HCT116 (cell line): ENCODE measurements around the gene ELF3. TPM values are rescaled to one million over a fixed set of nuclear protein-coding genes. Genes with fewer than 3 reads are reported as not detected.
A peak's percentile ranks its signal among the peaks of the same experiment; 100 is the strongest.

ENCODE experiments used
- ATAC-seq: fragments of 200-7000 bp; cut with Tn5 transposase; 2 replicates; pipeline ENCODE4 v1.9.1; 2020; ENCODE audit warnings: mild to moderate bottlenecking, moderate library complexity
- BruUV-seq: library from RNA; stranded (reverse); fragments of 400-500 nt; replicated peaks from 2 replicates; lab custom pipeline; 2021; lab: Mats Ljungman, UMichigan
- CTCF ChIA-PET: fragments of 300-600 bp; sonication (Branson Sonifier 250); formaldehyde crosslinking; loops from one replicate; lab custom pipeline; 2021; ENCODE audit warnings: antibody characterized with exemption; lab: Charles Lee
- POLR2A ChIA-PET: fragments of 300-600, 350-600 bp; sonication (Branson Sonifier 250); formaldehyde crosslinking; loops from one replicate; lab custom pipeline; 2021; ENCODE audit warnings: antibody characterized with exemption; lab: Charles Lee
- RAD21 ChIA-PET, 2 experiments: fragments of 300-600 bp; sonication (Branson Sonifier 250); formaldehyde crosslinking; loops; one replicate each; lab custom pipeline; 2023; ENCODE audit warnings: low total read pairs in 2 of 2; ENCODE audit not compliant: uncharacterized antibody in 2 of 2, unreplicated experiment in 2 of 2, low non-redundant PET in 1 of 2; lab: Charles Lee
- DNase-seq: peaks from one replicate; pipeline ENCODE4 v3.0.0-alpha.2; 2010; ENCODE audit warnings: low read depth, low spot score
- H2AFZ ChIP-seq: fragments of 200-600 bp; shearing (Covaris generic), sonication (generic); 2 replicates; pipeline ENCODE4 v1.6.1; 2017; ENCODE audit warnings: low read depth, mixed run types, mixed read lengths, antibody characterized with exemption, low read length; ENCODE audit not compliant: poor library complexity, severe bottlenecking
- H3K27ac ChIP-seq: 2 replicates; pipeline ENCODE4 v1.5.1; 2012; ENCODE audit warnings: low read depth, low read length
- H3K27me3 ChIP-seq: fragments of 200-600 bp; sonication (generic); 2 replicates; pipeline ENCODE4 v1.6.1; 2016; ENCODE audit warnings: mixed run types, low read length, mixed read lengths; ENCODE audit not compliant: insufficient read depth
- H3K36me3 ChIP-seq, 2 experiments: fragments of 200-500 bp in 1 of 2; fragments of 200-600 bp in 1 of 2; sonication (Bioruptor generic) in 1 of 2; sonication (generic) in 1 of 2; 2 replicates each; pipeline versions ENCODE4 v1.5.1 to v1.6.1; 2014 to 2016; ENCODE audit warnings: low read length in 2 of 2, inconsistent platforms in 1 of 2, mixed read lengths in 1 of 2, mixed run types in 1 of 2; ENCODE audit not compliant: insufficient read depth in 2 of 2, control insufficient read depth in 1 of 2
- H3K4me1 ChIP-seq, 2 experiments: fragments of 200-600 bp in 1 of 2; sonication (generic) in 1 of 2; 2 replicates each; pipeline versions ENCODE4 v1.5.1 to v1.6.1; 2012 to 2017; ENCODE audit warnings: low read length in 2 of 2, inconsistent platforms in 1 of 2, mild to moderate bottlenecking in 1 of 2, mixed read lengths in 1 of 2, mixed run types in 1 of 2, moderate library complexity in 1 of 2; ENCODE audit not compliant: insufficient read depth in 2 of 2, control insufficient read depth in 1 of 2
- H3K4me2 ChIP-seq: fragments of 200-600 bp; sonication (generic); 2 replicates; pipeline ENCODE4 v1.6.1; 2017; ENCODE audit warnings: mixed run types, low read length, mixed read lengths
- H3K4me3 ChIP-seq, 2 experiments: fragments of 200-600 bp in 1 of 2; sonication (generic) in 1 of 2; replicated peaks in 1 of 2; 2 replicates each; pipeline ENCODE4 v1.5.1; 2011 to 2016; ENCODE audit warnings: low read length in 2 of 2, control low read depth in 1 of 2, low read depth in 1 of 2, mild to moderate bottlenecking in 1 of 2, mixed read lengths in 1 of 2, mixed run types in 1 of 2
- H3K79me2 ChIP-seq: fragments of 200-600 bp; sonication (generic); 2 replicates; pipeline ENCODE4 v1.6.1; 2017; ENCODE audit warnings: mild to moderate bottlenecking, mixed run types, low read length, moderate library complexity, mixed read lengths; ENCODE audit not compliant: insufficient read depth
- H3K9ac ChIP-seq: fragments of 200-600 bp; sonication (generic); 2 replicates; pipeline ENCODE4 v1.6.1; 2016; ENCODE audit warnings: low read length, mixed read lengths
- H3K9me2 ChIP-seq: fragments of 200-600 bp; sonication (generic), shearing (Covaris generic); 2 replicates; pipeline ENCODE4 v1.6.1; 2017; ENCODE audit warnings: mixed run types, mild to moderate bottlenecking, moderate library complexity; ENCODE audit not compliant: insufficient read depth
- H3K9me3 ChIP-seq, 2 experiments: fragments of 200-500 bp in 1 of 2; fragments of 200-600 bp in 1 of 2; sonication (Bioruptor generic) in 1 of 2; sonication (generic) in 1 of 2; 2 replicates each; pipeline ENCODE4 v1.6.1; 2014 to 2017; ENCODE audit warnings: low read length in 2 of 2, mixed read lengths in 2 of 2, inconsistent platforms in 1 of 2, low read depth in 1 of 2, mild to moderate bottlenecking in 1 of 2, mixed run types in 1 of 2, moderate library complexity in 1 of 2; ENCODE audit not compliant: control insufficient read depth in 1 of 2, insufficient read depth in 1 of 2
- H4K20me1 ChIP-seq: fragments of 200-600 bp; sonication (generic), shearing (Covaris generic); 2 replicates; pipeline ENCODE4 v1.6.1; 2017; ENCODE audit warnings: mixed run types, mild to moderate bottlenecking, moderate library complexity; ENCODE audit not compliant: insufficient read depth
- ELF1 ChIP-seq: IDR thresholded peaks from 2 replicates; pipeline ENCODE4 v1.6.1; 2012; ENCODE audit warnings: low read depth, borderline replicate concordance
- FOSL1 ChIP-seq: IDR thresholded peaks from 2 replicates; pipeline ENCODE4 v1.6.1; 2012; ENCODE audit warnings: low read depth
- JUND ChIP-seq: IDR thresholded peaks from 2 replicates; pipeline ENCODE4 v1.6.1; 2012
- POLR2AphosphoS5 ChIP-seq: IDR thresholded peaks from 2 replicates; pipeline ENCODE4 v1.6.1; 2011; ENCODE audit warnings: mild to moderate bottlenecking, low read depth, low read length, moderate library complexity
- SP1 ChIP-seq: IDR thresholded peaks from 2 replicates; pipeline ENCODE4 v1.6.1; 2012; ENCODE audit warnings: low read depth
- YY1 ChIP-seq: IDR thresholded peaks from 2 replicates; pipeline ENCODE4 v1.6.1; 2011; ENCODE audit warnings: low read length, low read depth, moderate library complexity, mild to moderate bottlenecking; ENCODE audit not compliant: insufficient replicate concordance; ENCODE audit errors: extremely low read depth
- ZFX ChIP-seq: fragments of 450-650 bp; IDR thresholded peaks from 2 replicates; pipeline ENCODE4 v1.6.1; 2017
- ZNF274 ChIP-seq: fragments of 200-500 bp; sonication (Bioruptor generic); IDR thresholded peaks from 2 replicates; pipeline ENCODE4 v1.6.1; 2014; ENCODE audit warnings: mild to moderate bottlenecking, low read depth, low read length, inconsistent platforms
- intact Hi-C: fragments of 100-400 bp; cut with micrococcal nuclease; formaldehyde crosslinking; loops from 2 replicates; pipeline ENCODE4 v1.10.0; 2022
- total RNA-seq: library from RNA; stranded (reverse); gene quantifications from one replicate; pipeline ENCODE4 v1.2.1, GENCODE V29; 2021; ENCODE audit not compliant: unreplicated experiment
- TF ChIP-seq, protein P1 (sequence below): IDR thresholded peaks from 2 replicates; pipeline ENCODE4 v1.6.1; 2012; ENCODE audit warnings: low read depth
- TF ChIP-seq, protein P2 (sequence below): IDR thresholded peaks from 2 replicates; pipeline ENCODE4 v1.6.1; 2012

The ELF3 gene
- total RNA-seq, 1 experiment from 2014 or later = 200 TPM

DNA sequence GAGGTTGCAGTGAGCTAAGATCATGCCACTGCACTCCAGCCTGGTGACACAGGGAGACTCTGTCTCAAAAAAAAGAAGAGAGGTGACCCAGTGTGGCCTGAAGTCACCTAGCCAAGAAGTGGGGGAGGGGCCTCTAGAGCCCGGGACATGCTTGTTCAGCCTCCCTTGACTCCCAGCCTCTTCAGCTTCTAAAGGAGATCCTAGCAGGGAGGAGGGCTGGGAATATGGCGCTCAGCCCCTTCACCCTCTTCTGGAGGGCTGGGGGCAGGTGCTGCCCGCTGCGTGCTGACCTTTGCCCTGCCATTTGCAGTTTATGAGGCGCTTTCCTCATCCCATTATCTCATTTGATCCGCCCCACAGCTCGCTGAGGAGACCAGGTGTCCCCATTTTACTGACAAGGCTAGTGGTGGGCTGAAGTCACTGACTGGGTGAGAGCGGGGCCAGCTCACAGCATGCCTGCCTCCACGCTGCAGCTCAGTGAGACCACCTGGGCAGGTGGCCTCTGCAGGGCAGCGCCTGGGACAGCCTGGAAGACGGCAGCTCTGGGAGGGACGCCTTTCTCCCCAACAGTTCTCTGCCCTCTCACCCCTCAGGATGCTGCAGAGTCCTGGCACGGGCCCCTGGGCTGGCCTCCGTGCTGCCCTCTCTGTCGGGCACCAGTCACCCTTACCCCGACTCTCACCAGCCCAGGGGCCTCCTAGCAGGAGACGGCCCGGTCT lies 7.5 kb downstream of the ELF3 start:
- peak overlapping the region; percentile 83 for H3K4me2 ChIP-seq
- ATAC-seq (peak; percentile 30), DNase-seq (peak; percentile 73)
- ChIA-PET CTCF (interaction anchor here (0.9 to 2.3 kb wide), 2 partner anchors 55 to 95 kb away, joined by 3 to 9 read pairs; no protein-coding TSS in a partner anchor), RAD21 (interaction anchor here (1.1 to 1.4 kb wide), 3 partner anchors 9 to 100 kb away, joined by 3 to 4 read pairs (median 4); no protein-coding TSS in a partner anchor), POLR2A (interaction anchor here (0.9 to 9.1 kb wide), 17 partner anchors 7 to 117 kb away, joined by 3 to 174 read pairs (median 6); partner anchors contain the start of gene ELF3)
- peaks cover 85 to 100% of the 10 kb centered on the region in 2 experiments for H3K4me1 ChIP-seq
- peak overlapping the region; percentile 23 to 48 for H3K4me3 ChIP-seq
- BruUV-seq = TSS peak; percentile 18
- peak overlapping the region; percentile 94 for H3K27ac ChIP-seq
- no peaks in the 10 kb centered on the region for H3K27me3 ChIP-seq
- intact Hi-C loops = loop anchor here (1.0 kb wide), 1 partner anchor 8 kb away; the partner anchor contains the start of gene ELF3
- TF ChIP-seq ZFX (no peak), ZNF274 (no peak), JUND (no peak), YY1 (peak; percentile 46), ELF1 (no peak), FOSL1 (no peak), SP1 (no peak), POLR2AphosphoS5 (peak; percentile 65)
- TF ChIP-seq, protein P1, sequence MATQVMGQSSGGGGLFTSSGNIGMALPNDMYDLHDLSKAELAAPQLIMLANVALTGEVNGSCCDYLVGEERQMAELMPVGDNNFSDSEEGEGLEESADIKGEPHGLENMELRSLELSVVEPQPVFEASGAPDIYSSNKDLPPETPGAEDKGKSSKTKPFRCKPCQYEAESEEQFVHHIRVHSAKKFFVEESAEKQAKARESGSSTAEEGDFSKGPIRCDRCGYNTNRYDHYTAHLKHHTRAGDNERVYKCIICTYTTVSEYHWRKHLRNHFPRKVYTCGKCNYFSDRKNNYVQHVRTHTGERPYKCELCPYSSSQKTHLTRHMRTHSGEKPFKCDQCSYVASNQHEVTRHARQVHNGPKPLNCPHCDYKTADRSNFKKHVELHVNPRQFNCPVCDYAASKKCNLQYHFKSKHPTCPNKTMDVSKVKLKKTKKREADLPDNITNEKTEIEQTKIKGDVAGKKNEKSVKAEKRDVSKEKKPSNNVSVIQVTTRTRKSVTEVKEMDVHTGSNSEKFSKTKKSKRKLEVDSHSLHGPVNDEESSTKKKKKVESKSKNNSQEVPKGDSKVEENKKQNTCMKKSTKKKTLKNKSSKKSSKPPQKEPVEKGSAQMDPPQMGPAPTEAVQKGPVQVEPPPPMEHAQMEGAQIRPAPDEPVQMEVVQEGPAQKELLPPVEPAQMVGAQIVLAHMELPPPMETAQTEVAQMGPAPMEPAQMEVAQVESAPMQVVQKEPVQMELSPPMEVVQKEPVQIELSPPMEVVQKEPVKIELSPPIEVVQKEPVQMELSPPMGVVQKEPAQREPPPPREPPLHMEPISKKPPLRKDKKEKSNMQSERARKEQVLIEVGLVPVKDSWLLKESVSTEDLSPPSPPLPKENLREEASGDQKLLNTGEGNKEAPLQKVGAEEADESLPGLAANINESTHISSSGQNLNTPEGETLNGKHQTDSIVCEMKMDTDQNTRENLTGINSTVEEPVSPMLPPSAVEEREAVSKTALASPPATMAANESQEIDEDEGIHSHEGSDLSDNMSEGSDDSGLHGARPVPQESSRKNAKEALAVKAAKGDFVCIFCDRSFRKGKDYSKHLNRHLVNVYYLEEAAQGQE = no peak
- TF ChIP-seq, protein P2, sequence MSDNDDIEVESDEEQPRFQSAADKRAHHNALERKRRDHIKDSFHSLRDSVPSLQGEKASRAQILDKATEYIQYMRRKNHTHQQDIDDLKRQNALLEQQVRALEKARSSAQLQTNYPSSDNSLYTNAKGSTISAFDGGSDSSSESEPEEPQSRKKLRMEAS = no peak
- peaks cover 22% of the 10 kb centered on the region for H3K79me2 ChIP-seq
- H3K9me3 ChIP-seq = no peaks in the 10 kb centered on the region
- no peaks in the 10 kb centered on the region for H4K20me1 ChIP-seq
- no peaks in the 10 kb centered on the region for H3K9me2 ChIP-seq
- H3K36me3 ChIP-seq = peaks cover 6 to 20% of the 10 kb centered on the region in 2 experiments; a peak in 3 of 4 replicates
- H2AFZ ChIP-seq = no peak overlapping the region
- H3K9ac ChIP-seq = peak overlapping the region; percentile 66
